HEK293 (cell line): Measurements from ENCODE around the gene MINDY1.

Source experiments
- CTCF ChIA-PET: fragments of 350-600 bp; formaldehyde crosslinking; extraction: SDS; loops from one replicate; lab custom pipeline; 2021; ENCODE audit warnings: antibody characterized with exemption; lab: Yijun Ruan, JAX
- POLR2A ChIA-PET: fragments of 300-600 bp; formaldehyde crosslinking; extraction: SDS; loops from one replicate; lab custom pipeline; 2020; ENCODE audit warnings: antibody characterized with exemption, inconsistent platforms; lab: Yijun Ruan, JAX
- H3K27ac ChIP-seq: fragments of 200-500 bp; sonication (Bioruptor generic); 2 replicates; pipeline ENCODE4 v1.5.1; 2014; ENCODE audit warnings: low read depth, low read length, control low read depth, inconsistent platforms; ENCODE audit errors: extremely low read depth
- H3K36me3 ChIP-seq, 2 experiments: fragments of 200-500 bp in 1 of 2; sonication (Bioruptor generic) in 1 of 2; 1 replicate in 1 of 2; 2 replicates in 1 of 2; pipeline ENCODE4 v1.5.1; 2014 to 2017; ENCODE audit warnings: inconsistent platforms in 2 of 2, low read length in 2 of 2; ENCODE audit not compliant: control insufficient read depth in 2 of 2, insufficient read depth in 1 of 2
- H3K4me1 ChIP-seq: fragments of 200-500 bp; sonication (Bioruptor generic); 2 replicates; pipeline ENCODE4 v1.5.1; 2014; ENCODE audit warnings: mild to moderate bottlenecking, low read length, inconsistent platforms; ENCODE audit not compliant: control insufficient read depth, insufficient read depth
- H3K4me3 ChIP-seq: 2 replicates; pipeline ENCODE4 v1.5.1; 2011; ENCODE audit warnings: low read depth, mild to moderate bottlenecking, control low read depth, low read length, moderate library complexity
- H3K9me3 ChIP-seq: fragments of 200-500 bp; sonication (Bioruptor generic); 2 replicates; pipeline ENCODE4 v1.5.1; 2014; ENCODE audit warnings: low read depth, low read length, inconsistent platforms; ENCODE audit not compliant: control insufficient read depth, insufficient read depth
- INSM2 ChIP-seq: fragments of 450-650 bp; formaldehyde crosslinking; IDR thresholded peaks from 2 replicates; pipeline ENCODE4 v1.5.1; 2016; ENCODE audit warnings: missing biosample characterization, missing genetic modification characterization
- KLF10 ChIP-seq: fragments of 450-650 bp; IDR thresholded peaks from 2 replicates; pipeline ENCODE4 v1.5.1; 2018; ENCODE audit warnings: missing biosample characterization, mild to moderate bottlenecking, missing genetic modification characterization
- KLF16 ChIP-seq: fragments of 450-650 bp; formaldehyde crosslinking; IDR thresholded peaks from 2 replicates; pipeline ENCODE4 v1.5.1; 2017; ENCODE audit warnings: missing biosample characterization, missing genetic modification characterization
- KLF7 ChIP-seq: fragments of 450-650 bp; formaldehyde crosslinking; IDR thresholded peaks from 2 replicates; pipeline ENCODE4 v1.5.1; 2016; ENCODE audit warnings: missing biosample characterization, missing genetic modification characterization, borderline replicate concordance
- SALL2 ChIP-seq: fragments of 450-650 bp; formaldehyde crosslinking; IDR thresholded peaks from 2 replicates; pipeline ENCODE4 v1.5.0; 2017; ENCODE audit warnings: missing biosample characterization, mild to moderate bottlenecking, missing genetic modification characterization, borderline replicate concordance
- TCF7L2 ChIP-seq: IDR thresholded peaks from 2 replicates; pipeline ENCODE4 v1.6.1; 2011; ENCODE audit warnings: low read depth, mild to moderate bottlenecking, inconsistent platforms, low read length, moderate library complexity, borderline replicate concordance
- TRIM28 ChIP-seq: IDR thresholded peaks from 2 replicates; pipeline ENCODE4 v1.6.1; 2011; ENCODE audit warnings: low read length, control low read depth, borderline replicate concordance
- ZBTB49 ChIP-seq: fragments of 450-650 bp; formaldehyde crosslinking; IDR thresholded peaks from 2 replicates; pipeline ENCODE4 v1.5.1; 2016; ENCODE audit warnings: missing biosample characterization, missing genetic modification characterization, low read depth
- ZFP41 ChIP-seq: fragments of 450-650 bp; formaldehyde crosslinking; IDR thresholded peaks from 2 replicates; pipeline ENCODE4 v1.5.1; 2016; ENCODE audit warnings: missing biosample characterization, missing genetic modification characterization, borderline replicate concordance
- ZNF112 ChIP-seq: fragments of 450-650 bp; formaldehyde crosslinking; IDR thresholded peaks from 2 replicates; pipeline ENCODE4 v1.5.0; 2017; ENCODE audit warnings: missing biosample characterization, missing genetic modification characterization
- ZNF114 ChIP-seq: fragments of 450-650 bp; formaldehyde crosslinking; IDR thresholded peaks from 2 replicates; pipeline ENCODE4 v1.5.0; 2017; ENCODE audit warnings: missing biosample characterization, missing genetic modification characterization
- ZNF133 ChIP-seq: fragments of 450-650 bp; formaldehyde crosslinking; IDR thresholded peaks from 2 replicates; pipeline ENCODE4 v1.5.1; 2016; ENCODE audit warnings: missing biosample characterization, missing genetic modification characterization
- ZNF155 ChIP-seq: fragments of 450-650 bp; formaldehyde crosslinking; IDR thresholded peaks from 2 replicates; pipeline ENCODE4 v1.5.1; 2016; ENCODE audit warnings: missing biosample characterization, missing genetic modification characterization
- ZNF274 ChIP-seq, 2 experiments: fragments of 200-500 bp in 1 of 2; fragments of 450-650 bp in 1 of 2; sonication (Bioruptor generic) in 1 of 2; formaldehyde crosslinking in 1 of 2; IDR thresholded peaks; 2 replicates each; pipeline versions ENCODE4 v1.5.1 to v1.6.1; 2014 to 2016; ENCODE audit warnings: borderline replicate concordance in 1 of 2, inconsistent platforms in 1 of 2, low read length in 1 of 2, missing biosample characterization in 1 of 2, missing genetic modification characterization in 1 of 2
- ZNF426 ChIP-seq: fragments of 450-650 bp; formaldehyde crosslinking; IDR thresholded peaks from 2 replicates; pipeline ENCODE4 v1.5.1; 2017; ENCODE audit warnings: missing biosample characterization, missing genetic modification characterization, mild to moderate bottlenecking, inconsistent platforms, moderate library complexity
- ZNF433 ChIP-seq: fragments of 450-650 bp; formaldehyde crosslinking; IDR thresholded peaks from 2 replicates; pipeline ENCODE4 v1.5.1; 2016; ENCODE audit warnings: missing biosample characterization, missing genetic modification characterization, low read depth
- ZNF596 ChIP-seq: fragments of 450-650 bp; IDR thresholded peaks from 2 replicates; pipeline ENCODE4 v1.5.0; 2018; ENCODE audit warnings: missing biosample characterization, mild to moderate bottlenecking, missing genetic modification characterization, moderate library complexity
- ZNF624 ChIP-seq: fragments of 450-650 bp; formaldehyde crosslinking; IDR thresholded peaks from 2 replicates; pipeline ENCODE4 v1.5.1; 2017; ENCODE audit warnings: missing biosample characterization, missing genetic modification characterization
- ZNF629 ChIP-seq: fragments of 450-650 bp; formaldehyde crosslinking; IDR thresholded peaks from 2 replicates; pipeline ENCODE4 v1.5.1; 2017; ENCODE audit warnings: missing biosample characterization, missing genetic modification characterization
- ZNF654 ChIP-seq: fragments of 450-650 bp; formaldehyde crosslinking; IDR thresholded peaks from 2 replicates; pipeline ENCODE4 v1.5.1; 2016; ENCODE audit warnings: low read depth, missing biosample characterization, missing genetic modification characterization
- ZNF768 ChIP-seq: fragments of 450-650 bp; formaldehyde crosslinking; IDR thresholded peaks from 2 replicates; pipeline ENCODE4 v1.5.1; 2018; ENCODE audit warnings: missing biosample characterization, mild to moderate bottlenecking, missing genetic modification characterization
- TF ChIP-seq, protein P1 (sequence below): fragments of 450-650 bp; formaldehyde crosslinking; IDR thresholded peaks from 2 replicates; pipeline ENCODE4 v1.5.0; 2017; ENCODE audit warnings: missing biosample characterization, missing genetic modification characterization, borderline replicate concordance
- TF ChIP-seq, protein P2 (sequence below): sonication (generic); formaldehyde crosslinking; IDR thresholded peaks from 2 replicates; pipeline ENCODE4 v1.8.1; 2022; ENCODE audit warnings: mild to moderate bottlenecking, moderate library complexity, missing genetic modification reagents

MINDY1 gene

GRCh38 chr1:150995460-150995859 lies 11.2 kb downstream of the MINDY1 start:
- Histone ChIP-seq H3K9me3 (no peaks in the 10 kb centered on the region), H3K4me1 (no peaks in the 10 kb centered on the region), H3K27ac (no peak overlapping the region), H3K36me3 (peaks cover 0 to 43% of the 10 kb centered on the region in 2 experiments; a peak in 1 of 3 replicates), H3K4me3 (no peak overlapping the region)
- POLR2A ChIA-PET: interaction anchor here (1.0 to 2.5 kb wide), 3 partner anchors 11 to 299 kb away, joined by 3 to 17 read pairs (median 5); partner anchors contain the start of genes GOLPH3L and MINDY1
- TF ChIP-seq ZNF654 (tag by site-specific recombination) (no peak), ZNF155 (no peak), ZNF624 (tag by site-specific recombination) (no peak), ZNF768 (no peak), ZNF274 (IDR thresholded peaks at IDR 0.05; ENCODE audit: low read length) (no peak), ZNF274 (tag by site-specific recombination; IDR thresholded peaks at IDR 0.05; ENCODE audit: borderline replicate concordance) (no peak), ZNF596 (tag by site-specific recombination) (no peak), KLF10 (tag by site-specific recombination) (no peak), KLF16 (tag by site-specific recombination) (no peak)
- TF ChIP-seq, protein P1, sequence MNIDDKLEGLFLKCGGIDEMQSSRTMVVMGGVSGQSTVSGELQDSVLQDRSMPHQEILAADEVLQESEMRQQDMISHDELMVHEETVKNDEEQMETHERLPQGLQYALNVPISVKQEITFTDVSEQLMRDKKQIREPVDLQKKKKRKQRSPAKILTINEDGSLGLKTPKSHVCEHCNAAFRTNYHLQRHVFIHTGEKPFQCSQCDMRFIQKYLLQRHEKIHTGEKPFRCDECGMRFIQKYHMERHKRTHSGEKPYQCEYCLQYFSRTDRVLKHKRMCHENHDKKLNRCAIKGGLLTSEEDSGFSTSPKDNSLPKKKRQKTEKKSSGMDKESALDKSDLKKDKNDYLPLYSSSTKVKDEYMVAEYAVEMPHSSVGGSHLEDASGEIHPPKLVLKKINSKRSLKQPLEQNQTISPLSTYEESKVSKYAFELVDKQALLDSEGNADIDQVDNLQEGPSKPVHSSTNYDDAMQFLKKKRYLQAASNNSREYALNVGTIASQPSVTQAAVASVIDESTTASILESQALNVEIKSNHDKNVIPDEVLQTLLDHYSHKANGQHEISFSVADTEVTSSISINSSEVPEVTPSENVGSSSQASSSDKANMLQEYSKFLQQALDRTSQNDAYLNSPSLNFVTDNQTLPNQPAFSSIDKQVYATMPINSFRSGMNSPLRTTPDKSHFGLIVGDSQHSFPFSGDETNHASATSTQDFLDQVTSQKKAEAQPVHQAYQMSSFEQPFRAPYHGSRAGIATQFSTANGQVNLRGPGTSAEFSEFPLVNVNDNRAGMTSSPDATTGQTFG: no peak
- TF ChIP-seq, protein P2, sequence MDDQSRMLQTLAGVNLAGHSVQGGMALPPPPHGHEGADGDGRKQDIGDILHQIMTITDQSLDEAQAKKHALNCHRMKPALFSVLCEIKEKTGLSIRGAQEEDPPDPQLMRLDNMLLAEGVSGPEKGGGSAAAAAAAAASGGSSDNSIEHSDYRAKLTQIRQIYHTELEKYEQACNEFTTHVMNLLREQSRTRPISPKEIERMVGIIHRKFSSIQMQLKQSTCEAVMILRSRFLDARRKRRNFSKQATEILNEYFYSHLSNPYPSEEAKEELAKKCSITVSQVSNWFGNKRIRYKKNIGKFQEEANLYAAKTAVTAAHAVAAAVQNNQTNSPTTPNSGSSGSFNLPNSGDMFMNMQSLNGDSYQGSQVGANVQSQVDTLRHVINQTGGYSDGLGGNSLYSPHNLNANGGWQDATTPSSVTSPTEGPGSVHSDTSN (CRISPR knock-in tag): no peak
- CTCF ChIA-PET: interaction anchor here (0.5 to 5.3 kb wide), 25 partner anchors 10 to 739 kb away, joined by 3 to 73 read pairs (median 4); partner anchors contain the start of genes ANXA9, C1orf56, CERS2 and MINDY1

DNA sequence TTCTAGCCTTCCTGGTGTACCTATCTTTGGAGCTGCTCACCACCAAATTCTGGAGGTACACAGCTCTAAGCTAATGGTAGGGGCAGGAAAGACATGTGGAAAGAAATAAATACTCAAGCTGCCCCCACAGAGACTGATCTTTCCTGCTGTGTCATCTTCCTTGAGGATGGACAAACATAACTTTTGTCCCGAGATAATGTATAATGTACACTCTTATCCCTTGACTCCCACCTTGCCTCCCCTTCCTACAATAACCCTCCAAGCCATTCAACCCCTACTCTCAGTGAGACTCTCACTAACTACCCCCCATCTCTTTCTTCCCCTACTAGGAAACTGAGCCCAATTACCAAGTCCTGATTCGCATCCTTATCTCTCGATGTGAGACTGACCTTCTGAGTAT lies 12.5 kb downstream of the MINDY1 start:
- Histone ChIP-seq H3K36me3 (peaks cover 0 to 32% of the 10 kb centered on the region in 2 experiments; a peak in 1 of 3 replicates), H3K4me3 (no peak overlapping the region), H3K4me1 (no peaks in the 10 kb centered on the region), H3K27ac (no peak overlapping the region), H3K9me3 (no peaks in the 10 kb centered on the region)
- ChIA-PET POLR2A (no interaction called here), CTCF (interaction anchor here (0.6 to 5.3 kb wide), 11 partner anchors 9 to 738 kb away, joined by 3 to 73 read pairs (median 8); partner anchors contain the start of genes ANXA9, C1orf56 and MINDY1)
- TF ChIP-seq ZNF112 (tag by site-specific recombination) (no peak), ZNF433 (no peak), ZNF133 (tag by site-specific recombination) (no peak), INSM2 (tag by site-specific recombination) (no peak), ZNF629 (no peak), KLF10 (tag by site-specific recombination) (no peak), KLF7 (tag by site-specific recombination) (no peak), SALL2 (tag by site-specific recombination) (no peak), ZNF114 (no peak), TRIM28 (no peak), ZNF426 (tag by site-specific recombination) (no peak), ZBTB49 (tag by site-specific recombination) (no peak), TCF7L2 (no peak), ZFP41 (tag by site-specific recombination) (no peak)
